GM21576 (cell line): ENCODE measurements around the gene RTN4RL1.
A peak's percentile ranks its signal among the peaks of the same experiment; 100 is the strongest.

Source experiments
- ATAC-seq: cut with Tn5 transposase; IDR thresholded peaks from one replicate; pipeline ENCODE4 v1.9.1; 2021; ENCODE audit warnings: mild to moderate bottlenecking, moderate library complexity; ENCODE audit not compliant: unreplicated experiment

The RTN4RL1 gene

GRCh38 chr17:2059547-2060384 lies 34.6 kb upstream of the RTN4RL1 start:
- no peak for ATAC-seq

- no peak for ATAC-seq
These were observed 33.7 kb upstream of the RTN4RL1 start for GRCh38 chr17:2058586-2059546.

GRCh38 chr17:2057760-2058585 lies 32.8 kb upstream of the RTN4RL1 start:
- ATAC-seq = no peak

GRCh38 chr17:2057175-2057759 lies 32.1 kb upstream of the RTN4RL1 start:
- ATAC-seq = no peak

- ATAC-seq = no peak
These were observed 31.4 kb upstream of the RTN4RL1 start for GRCh38 chr17:2056206-2057174.

DNA sequence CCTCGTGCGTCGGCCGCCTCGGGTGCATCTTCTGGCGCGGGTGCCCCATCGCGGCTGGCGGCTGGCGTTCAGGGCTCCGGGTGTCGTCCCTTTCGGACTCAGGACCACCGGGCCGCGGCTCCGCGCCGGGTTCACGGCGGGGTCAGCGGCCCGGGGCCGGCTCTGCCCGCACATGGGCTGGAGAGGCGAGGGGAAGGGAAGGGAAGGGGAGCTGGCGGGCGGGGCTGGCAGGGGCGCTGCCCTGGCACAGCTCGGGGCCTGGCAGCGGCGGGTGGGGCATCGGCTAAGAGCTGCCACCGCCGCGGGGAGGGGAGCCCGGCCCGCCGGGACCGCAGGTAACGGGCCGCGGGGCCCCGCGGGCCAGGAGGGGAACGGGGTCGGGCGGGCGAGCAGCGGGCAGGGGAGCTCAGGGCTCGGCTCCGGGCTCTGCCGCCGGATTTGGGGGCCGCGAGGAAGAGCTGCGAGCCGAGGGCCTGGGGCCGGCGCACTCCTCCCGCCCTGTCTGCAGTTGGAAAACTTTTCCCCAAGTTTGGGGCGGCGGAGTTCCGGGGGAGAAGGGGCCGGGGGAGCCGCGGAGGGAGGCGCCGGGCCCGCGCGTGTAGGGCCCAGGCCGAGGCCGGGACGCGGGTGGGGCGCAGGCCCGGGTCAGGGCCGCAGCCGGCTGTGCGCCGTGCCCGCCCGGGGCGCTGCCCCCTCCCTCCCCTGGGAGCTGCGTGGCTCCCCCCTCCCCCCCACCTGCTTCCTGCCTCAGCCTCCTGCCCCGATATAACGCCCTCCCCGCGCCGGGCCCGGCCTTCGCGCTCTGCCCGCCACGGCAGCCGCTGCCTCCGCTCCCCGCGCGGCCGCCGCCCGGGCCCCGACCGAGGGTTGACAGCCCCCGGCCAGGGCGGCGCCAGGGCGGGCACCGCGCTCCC lies 30.4 kb upstream of the RTN4RL1 start:
- no peak for ATAC-seq

- no peak for ATAC-seq
These were observed 29.6 kb upstream of the RTN4RL1 start, which contains the start of gene HIC1 for GRCh38 chr17:2054512-2055291. TSS of gene HIC1 (plus strand) at chr17:2055103. CDS start at chr17:2056691, 1,588 bp downstream.

DNA sequence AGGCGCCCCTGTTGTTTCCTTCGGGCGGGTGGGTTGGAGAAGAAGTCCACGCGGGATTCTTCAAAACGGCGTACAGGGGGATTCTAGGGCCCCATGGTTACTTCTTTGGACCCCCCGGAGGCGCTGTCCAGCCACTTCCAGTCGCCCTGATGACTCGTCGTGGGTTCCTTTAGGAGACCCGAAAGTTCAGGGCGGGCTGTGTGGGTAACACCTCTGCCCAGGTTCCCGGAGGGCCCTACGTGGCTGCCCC lies 29.1 kb upstream of the RTN4RL1 start:
- no peak for ATAC-seq

DNA sequence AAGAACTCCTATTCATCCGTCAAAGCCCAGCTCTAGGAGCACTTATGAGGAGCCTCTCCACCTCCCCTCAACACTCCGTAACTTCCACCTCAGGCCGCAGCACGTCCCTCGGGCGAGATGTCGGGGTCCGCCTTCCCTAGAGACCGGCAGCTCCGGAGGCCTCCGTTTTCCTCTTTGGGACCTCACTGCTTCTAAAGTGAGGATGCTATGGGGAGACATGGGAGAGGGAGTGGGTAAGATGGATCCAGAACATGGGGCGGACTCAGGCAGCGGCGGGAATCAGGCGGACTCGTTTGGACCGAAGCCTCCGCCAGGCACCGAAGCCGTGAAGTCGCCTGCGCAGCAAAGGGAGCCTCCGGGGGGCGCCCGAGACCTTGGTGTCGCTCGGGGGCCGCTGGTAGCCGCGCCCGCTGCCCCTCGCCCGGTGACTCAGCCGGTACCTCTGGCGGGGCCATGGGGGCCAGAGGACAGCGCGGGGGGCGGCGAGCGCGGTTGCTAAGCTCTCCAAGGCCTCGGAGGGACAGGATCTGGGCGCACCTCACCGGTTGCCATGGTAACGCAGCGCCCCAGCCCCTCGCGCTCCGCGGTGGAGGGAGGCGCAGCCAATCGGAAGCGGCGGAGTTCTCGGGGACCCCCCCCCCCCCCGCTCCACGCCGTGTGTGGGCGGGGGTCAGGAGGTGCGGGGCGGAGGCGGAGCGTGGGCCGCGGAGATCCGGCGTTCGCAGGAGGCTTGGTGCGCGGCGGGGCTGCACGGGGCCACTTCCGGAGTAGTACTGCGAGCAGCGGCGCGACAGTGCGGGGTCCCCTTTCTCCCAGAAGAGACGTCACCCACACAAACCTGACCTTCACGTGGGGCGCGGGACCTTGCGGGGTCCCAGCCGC lies 28.5 kb upstream of the RTN4RL1 start:
- ATAC-seq = no peak

- ATAC-seq = no peak
These were observed 26.9 kb upstream of the RTN4RL1 start for GRCh38 chr17:2051933-2052559.

DNA sequence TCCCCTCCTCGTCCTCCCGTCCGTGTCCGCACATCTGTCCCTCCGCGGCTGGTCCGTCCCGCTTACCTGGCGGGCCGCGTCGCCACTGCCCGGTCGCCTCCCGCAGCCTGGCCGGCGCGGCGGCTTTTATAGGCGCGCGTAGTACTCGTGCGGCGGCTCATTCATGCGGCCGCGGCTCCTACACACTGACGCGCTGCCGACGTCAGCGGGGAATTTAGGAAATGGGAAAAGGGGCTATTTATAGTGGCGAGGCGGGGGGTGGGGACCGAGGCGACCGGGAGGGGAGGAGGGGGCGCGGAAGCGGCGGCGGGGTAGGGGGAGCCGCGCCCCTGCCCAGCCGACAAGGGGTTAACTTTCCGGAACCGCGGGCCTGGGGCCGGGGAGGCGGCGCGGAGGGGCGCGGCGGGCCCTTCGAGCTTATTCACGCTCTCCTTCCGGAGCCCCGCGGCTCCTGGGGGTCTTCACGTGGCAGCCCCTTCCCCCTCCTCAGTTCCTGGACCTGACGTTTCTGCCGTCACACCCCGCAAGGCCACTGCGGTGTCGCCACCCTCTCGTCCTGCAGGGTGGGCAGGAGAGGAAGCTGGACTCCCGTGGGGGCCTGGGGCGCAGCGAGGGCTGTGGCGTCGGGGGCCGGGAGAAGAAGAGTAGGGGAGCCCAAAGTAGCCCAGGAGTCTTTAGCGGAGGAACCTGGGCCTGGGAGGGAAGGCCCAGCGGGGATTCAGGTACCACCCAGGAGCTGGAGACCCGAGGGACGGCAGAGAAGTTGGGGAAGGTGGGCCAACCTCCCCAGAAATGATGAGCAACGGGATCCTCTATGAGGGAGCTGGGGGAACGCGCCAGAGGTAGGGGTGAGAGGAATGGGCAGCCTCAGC lies 26.2 kb upstream of the RTN4RL1 start:
- ATAC-seq = no peak

DNA sequence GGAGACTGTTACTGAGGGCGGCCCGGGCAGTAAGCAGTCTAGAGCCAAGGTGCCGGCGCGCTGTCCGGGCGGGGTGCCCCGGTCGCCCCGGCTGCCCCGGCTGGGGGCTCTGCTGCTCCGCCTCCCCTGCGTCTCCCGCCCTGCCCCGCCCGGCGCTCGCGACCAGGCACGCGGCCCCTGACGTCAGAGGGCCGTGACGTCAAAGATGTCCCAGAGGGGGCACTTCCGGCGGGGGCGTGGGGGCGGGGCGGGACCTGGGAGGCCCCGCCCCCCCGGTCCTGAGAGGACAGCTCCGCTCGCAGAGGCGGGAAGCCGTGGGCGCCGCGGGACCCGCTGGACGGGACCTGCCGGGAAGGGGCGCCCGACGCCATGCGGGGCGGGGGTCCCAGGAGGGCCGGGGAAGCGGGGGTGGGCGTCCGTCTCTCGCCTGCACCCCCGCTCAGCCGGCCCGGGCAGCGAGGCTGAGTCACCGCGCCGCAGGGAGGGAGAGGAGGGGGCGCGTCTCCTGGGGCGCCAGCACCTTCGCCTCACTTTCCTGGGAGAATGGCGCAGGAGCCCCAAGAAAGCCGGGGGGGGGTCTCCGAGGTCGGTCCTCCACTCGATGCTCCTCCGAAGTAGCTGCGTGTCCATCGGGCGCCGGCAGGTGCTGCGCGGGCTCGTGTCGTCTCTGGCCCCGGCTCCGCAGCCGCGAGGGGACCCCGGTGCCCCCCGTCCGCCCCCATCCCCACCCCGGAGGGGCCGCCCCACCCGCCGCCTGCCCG lies 25.3 kb upstream of the RTN4RL1 start:
- no peak for ATAC-seq

- ATAC-seq = peak; percentile 36
These were observed 24.5 kb upstream of the RTN4RL1 start for GRCh38 chr17:2049333-2050299.
